ENCODE measurements around the gene TLK2.

Gene TLK2

GRCh38 chr17:62658136-62658920 is 179.7 kb downstream of the TLK2 start:
- Histone ChIP-seq H3K27me3 (replicated peaks; ENCODE audit: control insufficient read depth, insufficient read depth, low read length, poor library complexity, severe bottlenecking) (no peaks in the 10 kb centered on the region), H3K27ac (ENCODE audit: insufficient read depth, low read length, poor library complexity, severe bottlenecking) (no peak overlapping the region), H3K4me3 (ENCODE audit: insufficient read depth, low read depth, low read length, poor library complexity, severe bottlenecking) (no peak overlapping the region), H3K4me1 (ENCODE audit: control insufficient read depth, insufficient read depth, low read length, poor library complexity, severe bottlenecking) (peaks cover 5% of the 10 kb centered on the region), H3K9me3 (ENCODE audit: control insufficient read depth, low read length) (no peaks in the 10 kb centered on the region), H3K36me3 (ENCODE audit: control insufficient read depth, insufficient read depth, low read length) (no peaks in the 10 kb centered on the region)
- DNase-seq = no peak

- Histone ChIP-seq H3K36me3 (ENCODE audit: control insufficient read depth, insufficient read depth, low read length) (no peaks in the 10 kb centered on the region), H3K27ac (ENCODE audit: insufficient read depth, low read length, poor library complexity, severe bottlenecking) (no peak overlapping the region), H3K4me1 (ENCODE audit: control insufficient read depth, insufficient read depth, low read length, poor library complexity, severe bottlenecking) (no peaks in the 10 kb centered on the region), H3K9me3 (ENCODE audit: control insufficient read depth, low read length) (no peaks in the 10 kb centered on the region), H3K4me3 (ENCODE audit: insufficient read depth, low read depth, low read length, poor library complexity, severe bottlenecking) (no peak overlapping the region), H3K27me3 (replicated peaks; ENCODE audit: control insufficient read depth, insufficient read depth, low read length, poor library complexity, severe bottlenecking) (no peaks in the 10 kb centered on the region)
- no peak for DNase-seq
Observed at GRCh38 chr17:62660629-62661118, 182.0 kb downstream of the TLK2 start.

GRCh38 chr17:62661337-62661736 is 182.7 kb downstream of the TLK2 start:
- Histone ChIP-seq H3K27ac (ENCODE audit: insufficient read depth, low read length, poor library complexity, severe bottlenecking) (no peak overlapping the region), H3K27me3 (replicated peaks; ENCODE audit: control insufficient read depth, insufficient read depth, low read length, poor library complexity, severe bottlenecking) (no peaks in the 10 kb centered on the region), H3K36me3 (ENCODE audit: control insufficient read depth, insufficient read depth, low read length) (no peaks in the 10 kb centered on the region), H3K4me3 (ENCODE audit: insufficient read depth, low read depth, low read length, poor library complexity, severe bottlenecking) (no peak overlapping the region), H3K4me1 (ENCODE audit: control insufficient read depth, insufficient read depth, low read length, poor library complexity, severe bottlenecking) (no peaks in the 10 kb centered on the region), H3K9me3 (ENCODE audit: control insufficient read depth, low read length) (no peaks in the 10 kb centered on the region)
- DNase-seq = no peak

- DNase-seq = no peak
- Histone ChIP-seq H3K4me3 (ENCODE audit: insufficient read depth, low read depth, low read length, poor library complexity, severe bottlenecking) (no peak overlapping the region), H3K9me3 (ENCODE audit: control insufficient read depth, low read length) (no peaks in the 10 kb centered on the region), H3K36me3 (ENCODE audit: control insufficient read depth, insufficient read depth, low read length) (no peaks in the 10 kb centered on the region), H3K27me3 (replicated peaks; ENCODE audit: control insufficient read depth, insufficient read depth, low read length, poor library complexity, severe bottlenecking) (no peaks in the 10 kb centered on the region), H3K4me1 (ENCODE audit: control insufficient read depth, insufficient read depth, low read length, poor library complexity, severe bottlenecking) (no peaks in the 10 kb centered on the region), H3K27ac (ENCODE audit: insufficient read depth, low read length, poor library complexity, severe bottlenecking) (no peak overlapping the region)
Observed at GRCh38 chr17:62662855-62663254, 184.2 kb downstream of the TLK2 start.
